GM19455 (cell line): ENCODE data around the gene GABRR2.

Experiments
- ATAC-seq: cut with Tn5 transposase; IDR thresholded peaks from one replicate; pipeline ENCODE4 v1.9.1; 2021; ENCODE audit not compliant: unreplicated experiment

Gene GABRR2

DNA sequence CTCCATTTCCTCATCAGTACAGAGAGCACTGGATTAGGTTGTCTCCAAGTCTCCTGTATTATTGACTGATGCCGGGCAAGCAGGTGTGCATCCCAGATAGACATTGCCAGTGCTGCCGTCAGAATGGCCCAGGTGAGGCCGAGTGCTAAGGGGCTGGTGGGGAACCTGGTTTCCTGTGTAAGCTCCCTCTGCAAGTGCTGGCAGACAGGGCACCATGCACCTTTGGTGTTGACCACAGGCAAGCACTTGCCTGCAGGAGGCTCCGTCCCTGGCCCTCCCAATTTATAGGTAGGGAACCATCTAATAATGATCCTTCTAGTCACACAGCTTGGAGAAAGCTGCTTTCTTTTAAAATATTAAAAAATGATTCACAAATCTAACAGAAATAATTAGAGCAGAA, 98.7 kb downstream of the GABRR2 start:
- ATAC-seq, result no peak

GRCh38 chr6:89215391-89215790, 99.7 kb downstream of the GABRR2 start:
- ATAC-seq, result no peak

DNA sequence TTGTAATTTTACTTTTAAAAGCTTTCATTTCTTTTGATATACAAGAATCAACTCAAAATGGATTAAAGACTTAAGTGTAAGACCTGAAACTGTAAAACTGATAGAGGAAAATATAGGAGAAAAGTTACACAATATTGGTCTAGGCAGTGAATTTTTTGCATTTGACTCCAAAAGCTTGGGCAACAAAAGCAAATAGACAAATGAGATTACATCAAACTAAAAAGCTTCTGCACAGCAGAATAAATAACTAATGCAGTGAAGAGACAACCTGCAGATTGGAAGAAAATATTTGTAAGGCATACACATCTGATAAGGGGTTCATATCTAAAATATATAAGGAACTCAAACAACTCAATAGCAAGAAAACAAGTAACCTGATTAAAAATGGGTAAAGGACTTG, 100.9 kb downstream of the GABRR2 start:
- ATAC-seq, result no peak

GRCh38 chr6:89212472-89212871, 102.6 kb downstream of the GABRR2 start:
- ATAC-seq, result no peak

DNA sequence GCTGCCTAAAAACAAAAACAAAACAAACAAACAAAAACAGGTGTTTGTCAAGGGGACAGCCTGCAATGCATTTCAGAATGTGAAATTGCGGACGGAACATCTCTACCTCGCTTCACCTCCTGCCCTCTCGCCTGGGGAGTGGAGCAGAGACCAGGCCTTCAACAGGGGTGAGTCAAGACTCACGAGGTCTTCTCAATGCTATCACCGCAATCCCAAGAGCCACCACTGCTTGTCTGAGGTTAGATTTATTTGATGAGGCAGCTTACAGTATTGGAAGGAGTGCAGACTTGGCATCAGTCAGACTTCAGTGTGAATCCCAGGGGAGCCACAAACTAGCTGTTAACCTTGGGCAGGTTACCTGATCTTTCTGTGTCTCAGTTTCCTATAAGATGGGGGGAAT, 105.6 kb downstream of the GABRR2 start:
- no peak for ATAC-seq

GRCh38 chr6:89208551-89208950, 106.5 kb downstream of the GABRR2 start:
- no peak for ATAC-seq
